SK-N-SH (cell line): ENCODE data around the gene GNG12.
A peak's percentile ranks its signal among the peaks of the same experiment; 100 is the strongest.

ENCODE experiments used
- ELF1 ChIP-seq: IDR thresholded peaks from 2 replicates; pipeline ENCODE4 v1.4.0; 2012
- EP300 ChIP-seq, 2 experiments: IDR thresholded peaks; 2 replicates each; pipeline versions ENCODE4 v1.4.0 to v1.6.1; 2012; ENCODE audit warnings: borderline replicate concordance in 1 of 2, low read depth in 1 of 2, low read length in 1 of 2
- EZH2phosphoT487 ChIP-seq: fragments of 200-600 bp; sonication (generic); IDR thresholded peaks from 2 replicates; pipeline ENCODE4 v1.6.1; 2017; ENCODE audit warnings: low read depth, mixed run types, mild to moderate bottlenecking, antibody characterized with exemption, moderate library complexity, borderline replicate concordance
- GABPA ChIP-seq: IDR thresholded peaks from 2 replicates; pipeline ENCODE4 v1.4.0; 2012; ENCODE audit warnings: low read depth, mild to moderate bottlenecking
- IRF3 ChIP-seq: fragments of 150-350 bp; IDR thresholded peaks from 2 replicates; pipeline ENCODE4 v1.6.1; 2016; ENCODE audit warnings: mild to moderate bottlenecking, low read depth, low read length
- JUND ChIP-seq: IDR thresholded peaks from 2 replicates; pipeline ENCODE4 v1.4.0; 2012
- MAX ChIP-seq: IDR thresholded peaks from 2 replicates; pipeline ENCODE4 v1.4.0; 2012; ENCODE audit warnings: low read depth
- RAD21 ChIP-seq: IDR thresholded peaks from 2 replicates; pipeline ENCODE4 v1.6.1; 2012; ENCODE audit warnings: mild to moderate bottlenecking, low read length
- RCOR1 ChIP-seq: fragments of 150-350 bp; IDR thresholded peaks from 2 replicates; pipeline ENCODE4 v1.6.1; 2017; ENCODE audit warnings: antibody characterized with exemption, low read length
- RFX5 ChIP-seq: IDR thresholded peaks from 2 replicates; pipeline ENCODE4 v1.6.1; 2012; ENCODE audit warnings: mild to moderate bottlenecking, improper control_type of control experiment, low read length
- SIN3A ChIP-seq: IDR thresholded peaks from 2 replicates; pipeline ENCODE4 v1.6.1; 2012; ENCODE audit warnings: low read depth, mild to moderate bottlenecking, low read length, moderate library complexity, borderline replicate concordance
- TF ChIP-seq, protein P1 (sequence below): fragments of 200-600 bp; sonication (generic); IDR thresholded peaks from 2 replicates; pipeline ENCODE4 v1.6.1; 2017; ENCODE audit warnings: antibody characterized with exemption, mild to moderate bottlenecking, moderate library complexity
- TF ChIP-seq, protein P2 (sequence below): IDR thresholded peaks from 2 replicates; pipeline ENCODE4 v1.6.1; 2012; ENCODE audit warnings: mild to moderate bottlenecking, low read depth, low read length, moderate library complexity

- TF ChIP-seq RFX5 = no peak
- TF ChIP-seq, protein P1, sequence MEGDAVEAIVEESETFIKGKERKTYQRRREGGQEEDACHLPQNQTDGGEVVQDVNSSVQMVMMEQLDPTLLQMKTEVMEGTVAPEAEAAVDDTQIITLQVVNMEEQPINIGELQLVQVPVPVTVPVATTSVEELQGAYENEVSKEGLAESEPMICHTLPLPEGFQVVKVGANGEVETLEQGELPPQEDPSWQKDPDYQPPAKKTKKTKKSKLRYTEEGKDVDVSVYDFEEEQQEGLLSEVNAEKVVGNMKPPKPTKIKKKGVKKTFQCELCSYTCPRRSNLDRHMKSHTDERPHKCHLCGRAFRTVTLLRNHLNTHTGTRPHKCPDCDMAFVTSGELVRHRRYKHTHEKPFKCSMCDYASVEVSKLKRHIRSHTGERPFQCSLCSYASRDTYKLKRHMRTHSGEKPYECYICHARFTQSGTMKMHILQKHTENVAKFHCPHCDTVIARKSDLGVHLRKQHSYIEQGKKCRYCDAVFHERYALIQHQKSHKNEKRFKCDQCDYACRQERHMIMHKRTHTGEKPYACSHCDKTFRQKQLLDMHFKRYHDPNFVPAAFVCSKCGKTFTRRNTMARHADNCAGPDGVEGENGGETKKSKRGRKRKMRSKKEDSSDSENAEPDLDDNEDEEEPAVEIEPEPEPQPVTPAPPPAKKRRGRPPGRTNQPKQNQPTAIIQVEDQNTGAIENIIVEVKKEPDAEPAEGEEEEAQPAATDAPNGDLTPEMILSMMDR = no peak
- TF ChIP-seq JUND = peak; percentile 71
- TF ChIP-seq RCOR1 = no peak
- no peak for TF ChIP-seq IRF3
- TF ChIP-seq SIN3A = no peak
- no peak for TF ChIP-seq ELF1
- TF ChIP-seq EP300 (IDR thresholded peaks at IDR 0.05; ENCODE audit: borderline replicate concordance in 1 of 2, low read depth in 1 of 2, low read length in 1 of 2) = peak in 1 of 2 experiments; percentile 48; a peak in 1 of 4 replicates
- TF ChIP-seq, protein P2, sequence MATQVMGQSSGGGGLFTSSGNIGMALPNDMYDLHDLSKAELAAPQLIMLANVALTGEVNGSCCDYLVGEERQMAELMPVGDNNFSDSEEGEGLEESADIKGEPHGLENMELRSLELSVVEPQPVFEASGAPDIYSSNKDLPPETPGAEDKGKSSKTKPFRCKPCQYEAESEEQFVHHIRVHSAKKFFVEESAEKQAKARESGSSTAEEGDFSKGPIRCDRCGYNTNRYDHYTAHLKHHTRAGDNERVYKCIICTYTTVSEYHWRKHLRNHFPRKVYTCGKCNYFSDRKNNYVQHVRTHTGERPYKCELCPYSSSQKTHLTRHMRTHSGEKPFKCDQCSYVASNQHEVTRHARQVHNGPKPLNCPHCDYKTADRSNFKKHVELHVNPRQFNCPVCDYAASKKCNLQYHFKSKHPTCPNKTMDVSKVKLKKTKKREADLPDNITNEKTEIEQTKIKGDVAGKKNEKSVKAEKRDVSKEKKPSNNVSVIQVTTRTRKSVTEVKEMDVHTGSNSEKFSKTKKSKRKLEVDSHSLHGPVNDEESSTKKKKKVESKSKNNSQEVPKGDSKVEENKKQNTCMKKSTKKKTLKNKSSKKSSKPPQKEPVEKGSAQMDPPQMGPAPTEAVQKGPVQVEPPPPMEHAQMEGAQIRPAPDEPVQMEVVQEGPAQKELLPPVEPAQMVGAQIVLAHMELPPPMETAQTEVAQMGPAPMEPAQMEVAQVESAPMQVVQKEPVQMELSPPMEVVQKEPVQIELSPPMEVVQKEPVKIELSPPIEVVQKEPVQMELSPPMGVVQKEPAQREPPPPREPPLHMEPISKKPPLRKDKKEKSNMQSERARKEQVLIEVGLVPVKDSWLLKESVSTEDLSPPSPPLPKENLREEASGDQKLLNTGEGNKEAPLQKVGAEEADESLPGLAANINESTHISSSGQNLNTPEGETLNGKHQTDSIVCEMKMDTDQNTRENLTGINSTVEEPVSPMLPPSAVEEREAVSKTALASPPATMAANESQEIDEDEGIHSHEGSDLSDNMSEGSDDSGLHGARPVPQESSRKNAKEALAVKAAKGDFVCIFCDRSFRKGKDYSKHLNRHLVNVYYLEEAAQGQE = no peak
- TF ChIP-seq EZH2phosphoT487 = no peak
- TF ChIP-seq GABPA = no peak
- peak; percentile 31; the same call in 1 of the 2 replicates for TF ChIP-seq MAX
- no peak for TF ChIP-seq RAD21
Observed at GRCh38 chr1:67726224-67726623, 107.0 kb downstream of the GNG12 start.
